OCI-M1 (cell line): ENCODE results near the gene ABHD14A.
A peak's percentile ranks its signal among the peaks of the same experiment; 100 is the strongest.

Experiments
- DNase-seq: peaks from one replicate; lab custom pipeline; 2025; lab: John Stamatoyannopoulos, UW

ABHD14A gene

DNA sequence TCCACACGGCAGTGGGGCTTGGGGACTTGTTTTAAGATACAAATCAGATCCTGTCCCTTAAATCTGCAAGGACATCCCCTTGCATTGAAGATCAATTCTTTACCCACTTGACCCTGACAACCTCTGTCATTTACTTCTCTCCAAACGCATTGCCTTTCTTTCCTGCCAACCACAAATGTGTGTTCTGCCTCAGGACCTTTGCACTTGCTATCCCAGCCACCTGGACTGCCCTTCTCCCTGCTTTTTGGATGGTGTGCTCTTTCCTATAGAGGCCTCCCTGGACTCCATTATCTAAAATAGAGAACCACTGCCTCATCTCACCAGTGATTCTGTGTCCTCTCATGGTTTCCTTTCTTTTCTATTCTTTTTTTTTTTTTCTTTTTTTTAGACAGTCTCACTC lies 22.3 kb downstream of the ABHD14A start:
- DNase-seq: no peak

DNA sequence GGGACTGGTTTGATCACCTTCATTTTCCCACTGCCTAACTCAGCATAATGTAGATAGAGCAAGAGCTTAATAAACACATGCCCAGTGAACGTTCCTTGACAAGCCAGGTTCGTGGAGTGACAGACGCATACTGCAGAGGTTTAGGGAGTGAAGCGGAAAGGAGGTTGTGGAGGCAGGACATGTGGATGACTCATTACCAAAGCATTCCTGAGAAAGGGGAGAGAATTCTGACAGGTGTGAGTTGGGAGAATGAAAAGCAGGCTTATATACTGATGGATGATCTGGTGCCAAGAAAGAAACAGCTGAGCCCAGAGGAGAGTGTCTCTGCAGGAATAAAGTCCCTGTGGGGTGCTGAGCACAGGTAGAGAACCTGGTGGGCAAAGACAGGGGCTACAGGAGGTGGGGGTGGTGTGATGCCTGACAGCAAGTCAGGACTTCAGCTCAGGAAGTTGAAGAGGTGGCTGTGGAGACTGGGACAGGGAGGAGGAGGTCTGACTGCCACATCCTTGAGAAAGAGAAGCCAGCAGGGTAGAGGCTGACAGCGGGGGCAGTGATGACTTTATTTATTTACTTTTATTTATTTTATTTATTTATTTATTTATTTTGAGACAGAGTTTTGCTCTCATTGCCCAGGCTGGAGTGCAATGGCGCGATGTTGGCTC lies 23.2 kb downstream of the ABHD14A start:
- no peak for DNase-seq

DNA sequence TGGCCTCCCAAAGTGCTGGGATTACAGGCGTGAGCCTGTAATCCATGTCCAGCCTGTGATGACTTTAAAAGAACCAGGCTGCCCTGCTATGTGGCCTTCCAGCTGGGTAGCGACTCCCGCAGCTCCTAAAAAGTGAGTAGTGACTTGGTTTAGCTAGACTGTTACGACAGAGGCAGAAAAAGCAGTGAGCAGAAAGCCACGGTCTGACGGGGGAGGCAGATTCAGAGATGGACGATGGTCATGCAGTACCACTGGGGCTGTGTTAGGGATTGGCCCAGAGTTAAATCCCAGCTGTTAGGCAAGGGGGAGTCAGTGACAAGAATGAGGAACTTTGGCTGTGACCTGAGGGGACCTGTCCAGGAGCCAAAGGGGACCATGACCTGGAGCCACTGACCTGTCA lies 23.9 kb downstream of the ABHD14A start:
- DNase-seq: no peak

DNA sequence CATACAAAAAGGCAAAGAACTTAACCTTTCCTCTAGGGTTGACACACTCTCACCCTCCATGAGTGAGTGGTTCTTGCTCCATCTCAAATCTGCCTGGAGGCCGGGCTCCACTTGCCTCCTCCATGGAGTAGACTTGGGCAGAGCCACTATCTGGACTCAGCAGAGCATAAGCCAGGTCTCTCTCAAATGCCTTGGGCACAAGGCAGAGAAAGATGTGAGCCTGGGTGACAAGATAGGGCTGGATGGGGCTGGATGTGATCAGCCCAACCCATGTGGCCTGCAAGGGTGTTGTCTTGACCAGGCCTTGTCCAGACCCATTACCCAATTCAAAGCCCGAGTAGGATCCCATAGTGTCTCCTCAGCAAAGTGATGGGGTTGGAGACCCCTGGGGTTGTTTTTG lies 25.0 kb downstream of the ABHD14A start:
- DNase-seq: peak; percentile 26

DNA sequence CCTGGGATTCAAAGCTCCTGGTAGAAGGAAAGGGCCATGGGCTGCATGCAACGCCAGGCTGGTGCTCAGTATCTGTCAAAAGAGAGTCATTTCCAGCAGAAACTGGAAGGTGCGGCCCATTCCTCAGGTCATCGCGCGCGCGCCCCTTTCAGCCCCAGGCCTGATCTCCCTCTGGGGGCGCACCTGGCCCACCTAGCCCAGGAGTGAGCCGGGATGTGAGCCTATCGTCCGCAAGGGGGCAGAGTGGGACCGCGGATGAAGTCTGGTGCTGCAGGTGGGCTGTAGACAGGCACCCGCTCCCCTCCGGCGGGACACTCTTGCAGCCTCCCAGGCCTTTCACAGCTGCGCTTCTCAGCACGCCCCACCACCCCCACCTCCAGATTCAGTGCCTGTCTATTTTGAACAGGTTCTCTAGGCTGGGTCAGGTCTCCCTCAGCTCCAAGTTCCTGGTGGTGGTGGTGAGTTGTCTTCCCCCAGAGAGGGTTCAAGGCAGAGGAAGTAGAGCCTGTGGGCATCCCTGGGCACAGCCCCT lies 26.6 kb downstream of the ABHD14A start:
- peak; percentile 73 for DNase-seq

DNA sequence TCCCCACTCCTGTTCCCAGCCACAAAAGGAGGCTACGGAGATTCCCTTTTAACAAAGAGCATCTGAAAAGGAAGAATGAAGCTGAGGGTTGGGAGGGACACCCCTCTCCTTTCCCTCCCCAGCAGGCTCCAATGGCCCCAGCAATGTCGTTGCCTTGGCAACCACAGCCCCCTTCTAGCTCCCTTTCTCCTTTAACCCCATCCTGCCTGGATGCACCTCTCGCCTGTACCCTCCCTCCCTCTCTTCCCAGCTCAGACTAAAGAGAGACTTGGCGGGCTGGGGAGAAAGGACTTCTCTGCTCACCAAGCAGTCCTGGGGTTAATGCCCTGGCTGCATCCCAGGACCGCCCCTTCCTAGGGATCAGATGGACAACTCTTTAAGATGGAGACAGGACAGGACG lies 27.9 kb downstream of the ABHD14A start:
- no peak for DNase-seq

DNA sequence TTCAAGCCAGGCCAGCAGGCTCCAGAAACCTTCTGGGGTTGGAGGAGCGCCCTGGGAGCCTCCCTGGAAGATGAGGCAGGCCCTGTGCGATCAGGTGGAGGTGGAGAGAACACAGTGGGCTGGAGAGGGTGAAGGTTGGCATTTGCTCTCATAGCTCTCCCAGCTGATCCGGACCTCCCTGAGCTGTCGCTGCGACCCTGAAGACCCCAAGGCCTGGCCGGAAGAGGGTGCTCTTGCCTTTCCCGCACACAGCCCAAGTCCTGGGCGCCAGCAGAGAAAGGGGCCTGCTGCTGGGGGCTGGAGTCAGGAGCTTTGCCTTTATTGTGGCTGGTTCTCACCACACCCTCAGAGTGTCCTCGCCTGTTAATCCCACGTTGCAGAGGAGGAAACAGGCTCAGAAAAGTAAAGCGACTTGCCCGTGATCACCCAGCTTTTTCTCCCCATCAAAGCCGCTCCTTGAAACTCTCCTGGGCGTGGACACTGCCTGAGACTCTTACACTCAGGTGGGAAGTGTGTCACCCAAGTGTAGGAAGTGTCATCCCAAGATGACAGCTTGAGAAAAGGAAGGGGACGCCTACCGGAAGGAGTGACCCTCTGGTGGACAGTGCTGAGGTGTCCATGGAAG lies 29.4 kb downstream of the ABHD14A start:
- DNase-seq: peak; percentile 46

DNA sequence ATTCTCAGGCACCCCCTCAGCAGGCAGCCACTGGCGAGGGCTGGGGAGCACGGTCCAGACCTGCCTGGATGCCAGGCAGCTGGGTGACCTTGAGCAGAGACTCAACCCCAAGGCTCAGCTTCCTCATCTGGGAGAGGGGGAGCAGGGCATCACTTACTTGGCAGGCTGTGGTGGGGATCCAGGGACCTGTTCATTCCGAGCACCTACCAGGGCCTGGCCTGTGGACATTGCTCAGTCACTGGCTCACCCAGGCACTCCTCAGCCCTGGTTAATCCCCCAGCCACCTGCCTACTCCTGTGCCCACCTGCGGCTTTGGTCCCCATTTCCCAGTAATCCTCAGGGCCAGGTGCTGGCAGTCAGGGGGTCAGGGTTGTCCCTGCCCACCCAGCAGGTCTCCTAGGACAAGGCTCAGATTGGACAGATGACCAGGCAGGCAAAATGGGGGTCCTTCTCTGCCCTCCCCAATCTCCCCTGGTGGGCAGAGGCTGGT lies 30.1 kb downstream of the ABHD14A start:
- DNase-seq: no peak

DNA sequence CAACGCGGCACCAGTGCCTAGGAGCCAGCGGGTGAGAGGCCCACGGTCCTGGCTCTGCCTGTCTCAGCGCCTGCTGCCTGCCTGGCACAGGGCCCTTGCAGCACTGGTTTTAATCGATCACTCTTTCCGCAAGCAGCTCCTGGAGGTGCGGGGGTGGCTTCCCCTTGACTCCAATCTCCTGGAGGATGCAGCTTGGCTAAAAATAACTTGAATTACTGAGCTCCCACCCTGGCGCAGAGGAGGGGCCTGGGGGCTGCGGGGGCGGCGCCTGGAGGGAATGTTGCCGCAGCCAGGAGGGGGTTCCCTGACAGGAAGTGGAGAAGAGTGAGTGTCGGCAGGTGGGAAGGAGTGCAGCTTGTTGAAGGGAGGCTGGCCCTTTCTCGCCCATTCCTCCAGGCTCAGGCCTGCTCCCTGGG lies 30.7 kb downstream of the ABHD14A start:
- DNase-seq: no peak

DNA sequence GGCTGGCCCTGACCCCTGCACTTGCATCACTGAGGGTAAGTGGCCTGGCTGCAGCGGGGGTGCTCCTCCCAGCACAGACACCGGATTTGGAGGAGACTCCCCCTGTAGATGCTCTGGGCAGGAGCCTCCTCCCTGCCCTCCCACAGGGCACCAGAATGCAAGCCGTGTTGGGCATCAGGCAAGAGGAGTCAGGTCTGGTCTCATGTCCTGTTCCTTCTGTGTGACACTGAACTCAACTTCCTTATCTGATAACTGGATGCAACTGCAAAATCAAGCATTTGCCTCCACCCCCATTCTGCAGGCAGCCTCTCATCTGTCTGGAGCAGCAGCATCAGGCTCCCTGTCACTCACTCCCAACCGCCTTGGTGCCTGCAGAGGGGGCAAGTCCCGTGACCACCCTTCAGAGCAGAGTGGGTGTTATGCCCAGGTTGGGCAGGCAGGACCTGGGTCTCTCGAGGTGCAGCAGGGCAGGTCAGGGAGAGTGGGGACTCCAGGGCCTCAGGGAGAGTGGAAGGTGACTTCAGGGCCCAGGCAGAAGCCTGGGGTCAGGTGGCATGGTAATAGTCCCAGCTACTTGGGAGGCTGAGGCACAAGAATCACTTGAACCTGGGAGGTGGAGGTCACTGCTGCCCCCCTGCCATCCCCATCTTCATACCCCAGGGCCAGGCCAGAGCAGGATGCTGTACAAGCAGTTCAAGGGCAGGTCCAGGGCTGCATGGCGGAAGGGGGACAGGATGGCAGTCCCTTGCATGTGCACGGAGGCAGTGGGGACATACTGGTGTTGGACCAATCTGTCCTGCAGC lies 31.4 kb downstream of the ABHD14A start:
- peak; percentile 12 for DNase-seq

DNA sequence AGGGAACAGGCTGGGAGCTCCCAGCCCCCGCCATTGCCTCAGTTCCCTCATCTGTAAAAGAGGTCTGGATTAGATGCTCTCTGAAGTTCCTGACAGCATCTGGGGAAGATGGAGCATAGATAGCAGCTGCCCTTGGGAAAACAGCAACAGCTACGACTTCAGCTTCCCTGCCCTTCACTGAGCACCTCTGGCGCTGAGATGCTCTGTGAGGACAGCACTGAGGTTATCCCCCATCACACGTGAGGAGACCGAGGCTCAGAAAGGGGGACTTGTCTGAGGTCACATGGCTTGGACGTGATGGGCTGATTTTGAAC lies 31.9 kb downstream of the ABHD14A start:
- no peak for DNase-seq

DNA sequence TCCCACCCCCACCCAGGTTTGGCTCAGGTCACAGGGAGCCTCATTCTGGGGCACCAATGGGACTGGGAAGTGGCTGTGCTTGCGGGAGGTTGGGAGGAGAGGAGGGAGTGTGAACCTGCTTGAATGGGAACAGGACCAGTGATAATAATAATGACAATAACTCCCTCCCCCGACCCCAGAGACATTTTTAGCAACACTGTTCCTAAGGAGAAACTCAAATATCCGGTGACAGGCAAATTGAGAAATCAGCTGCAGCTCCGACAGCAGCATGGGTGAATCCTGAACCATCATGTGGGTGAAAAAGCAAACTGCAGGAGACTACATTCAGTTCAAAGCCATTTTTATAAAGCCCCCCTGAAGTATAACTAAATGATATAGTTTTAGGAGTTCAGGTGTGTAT lies 32.4 kb downstream of the ABHD14A start:
- no peak for DNase-seq

DNA sequence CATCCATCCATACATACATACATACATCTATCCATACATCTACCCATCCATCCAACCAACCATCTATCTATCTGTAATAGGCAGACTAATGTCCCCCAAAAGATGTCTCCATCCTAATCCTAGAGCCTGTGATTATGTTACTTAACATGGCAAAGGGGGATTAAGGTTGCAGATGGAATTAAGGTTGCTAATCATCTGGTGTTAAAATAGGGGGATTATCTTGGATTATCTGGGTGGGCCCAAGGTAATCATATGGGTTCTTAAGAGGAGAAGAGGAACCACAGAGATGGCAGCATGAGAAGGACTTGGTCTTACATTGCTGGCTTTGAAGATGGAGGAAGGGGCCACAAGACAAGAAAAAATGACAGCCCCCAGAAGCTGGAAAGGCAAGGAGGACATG lies 35.6 kb downstream of the ABHD14A start:
- no peak for DNase-seq

DNA sequence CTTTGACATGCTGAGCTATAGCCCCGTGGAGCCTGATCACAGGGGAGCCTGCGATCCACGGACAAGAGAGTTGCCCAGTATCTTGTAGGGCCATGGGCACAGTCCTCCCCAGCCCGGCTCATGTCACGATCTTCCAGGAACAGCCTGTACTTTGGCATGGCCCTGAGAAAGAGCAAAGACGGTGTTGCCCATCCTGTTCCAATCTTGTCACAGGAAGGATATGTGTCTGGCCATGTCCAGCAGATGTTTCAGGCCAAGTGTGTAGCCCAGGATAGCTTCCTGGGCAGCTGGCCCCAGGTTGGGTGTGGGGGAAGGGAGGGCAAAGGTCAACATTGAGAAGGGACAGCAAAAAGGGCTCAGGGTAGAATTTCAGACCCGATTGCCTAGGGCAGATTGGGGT lies 37.8 kb downstream of the ABHD14A start:
- no peak for DNase-seq

DNA sequence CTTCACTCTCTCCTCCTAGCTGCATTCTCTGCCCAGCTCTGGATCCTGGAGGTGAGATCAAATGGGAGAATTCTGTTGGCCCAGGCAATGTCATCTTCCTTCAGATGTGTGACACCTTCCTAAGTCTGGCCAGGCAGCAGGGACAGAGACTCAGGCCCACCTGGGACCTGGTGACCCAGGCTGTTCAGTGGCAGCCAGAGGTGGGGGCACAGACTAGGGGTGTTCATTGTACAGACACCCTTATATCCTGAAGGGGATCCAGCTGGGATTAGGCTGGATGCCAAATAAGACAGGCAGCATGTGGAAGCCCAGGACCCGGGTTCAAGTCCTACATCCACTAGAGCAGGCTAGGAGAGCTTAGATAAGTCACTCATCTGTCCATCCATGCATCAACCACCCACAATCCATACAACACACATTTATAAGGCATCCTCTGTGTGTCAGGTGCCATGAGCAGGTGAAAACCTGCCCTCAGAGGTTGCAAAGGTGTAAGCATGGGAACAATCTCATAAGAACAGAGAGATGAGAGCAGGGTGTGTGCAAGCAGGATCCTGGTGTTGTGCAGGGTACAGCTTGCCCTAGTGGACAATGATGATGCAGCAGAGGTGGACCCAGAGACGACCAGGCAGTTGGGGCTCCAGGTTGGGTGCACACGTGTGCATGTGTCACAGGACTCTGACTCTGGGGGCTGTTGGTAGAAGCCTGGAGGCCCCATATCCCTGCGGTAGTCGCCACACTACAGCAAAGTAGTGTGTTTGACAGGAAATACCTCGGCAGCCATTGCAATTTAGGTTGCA lies 39.1 kb downstream of the ABHD14A start:
- DNase-seq: no peak

DNA sequence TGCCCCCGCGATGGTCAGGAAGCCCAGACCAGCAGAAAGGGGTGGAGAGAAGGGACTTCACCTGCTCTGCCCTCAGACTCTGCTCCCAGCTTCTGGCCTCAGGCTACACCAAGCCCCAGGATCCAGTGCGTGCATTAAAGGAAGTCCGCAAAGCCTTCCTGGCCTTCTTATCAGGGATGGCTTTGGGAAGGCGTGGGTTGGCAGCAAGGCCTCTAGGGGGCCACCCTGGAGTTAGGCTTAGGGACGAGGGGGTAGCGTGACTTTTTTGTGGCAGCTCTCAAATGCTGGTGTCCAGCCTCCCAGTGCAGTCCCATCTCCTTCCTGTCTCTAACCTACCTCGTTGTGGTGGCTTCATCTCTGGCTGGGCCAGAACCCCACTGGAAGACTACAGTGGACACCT lies 39.7 kb downstream of the ABHD14A start:
- no peak for DNase-seq

DNA sequence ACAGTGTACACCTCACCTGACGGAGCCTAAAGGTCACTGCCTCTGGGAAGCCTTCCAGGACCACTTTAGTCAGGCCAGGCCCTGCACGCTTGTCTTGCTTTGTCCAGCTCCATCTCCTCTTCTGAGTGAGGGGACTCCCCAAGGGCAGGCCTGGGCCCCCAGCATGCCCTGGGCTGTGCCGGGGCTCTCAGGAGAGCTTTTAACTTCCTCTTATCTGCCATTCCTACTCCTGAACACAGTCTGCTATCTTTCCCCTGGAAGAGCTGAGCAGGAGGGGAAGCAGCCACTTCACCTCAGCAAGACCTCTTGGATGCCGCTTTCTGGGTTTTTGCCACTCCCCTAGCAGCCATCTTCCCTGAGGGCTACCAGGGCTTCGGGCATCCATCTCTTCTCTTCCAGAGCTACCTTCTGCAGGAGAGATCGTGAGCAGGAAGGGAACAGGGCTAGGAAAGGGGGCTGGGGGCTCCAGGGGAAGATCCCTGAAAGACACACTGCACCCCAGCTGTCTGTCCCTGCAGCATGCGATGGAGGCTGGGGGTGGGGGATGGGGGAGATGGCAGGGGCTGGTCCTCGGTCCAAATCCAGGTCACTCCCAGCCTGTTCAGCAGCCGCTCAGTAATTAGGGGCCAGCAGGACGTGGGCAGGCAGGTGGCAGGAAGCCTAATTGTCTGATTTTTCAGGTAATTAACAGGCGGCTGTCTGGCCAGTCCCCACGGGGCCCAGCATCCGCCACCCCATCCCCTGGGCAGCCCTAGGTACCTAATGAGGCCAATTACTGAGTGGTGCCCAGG lies 40.8 kb downstream of the ABHD14A start:
- no peak for DNase-seq

DNA sequence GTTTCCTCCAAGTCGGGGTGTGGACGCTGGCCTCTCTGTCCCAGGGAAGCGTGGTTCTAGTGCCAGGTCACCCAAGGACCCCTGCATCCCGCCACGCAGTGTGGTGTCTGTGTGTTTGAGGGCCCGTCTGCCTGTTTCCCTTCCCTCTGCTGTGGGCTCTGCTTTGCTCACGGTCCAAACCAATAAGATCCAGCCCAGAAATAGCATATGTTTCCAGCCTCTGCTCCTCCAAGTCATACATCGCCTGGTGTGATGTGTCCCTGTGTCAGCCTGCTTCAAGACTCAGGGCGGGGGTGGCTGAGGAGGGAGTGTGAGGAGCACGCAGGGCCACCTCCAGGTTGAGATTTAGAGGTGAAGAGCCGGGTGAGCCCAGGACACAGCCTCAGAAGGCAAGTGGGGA lies 42.7 kb downstream of the ABHD14A start:
- DNase-seq: no peak

DNA sequence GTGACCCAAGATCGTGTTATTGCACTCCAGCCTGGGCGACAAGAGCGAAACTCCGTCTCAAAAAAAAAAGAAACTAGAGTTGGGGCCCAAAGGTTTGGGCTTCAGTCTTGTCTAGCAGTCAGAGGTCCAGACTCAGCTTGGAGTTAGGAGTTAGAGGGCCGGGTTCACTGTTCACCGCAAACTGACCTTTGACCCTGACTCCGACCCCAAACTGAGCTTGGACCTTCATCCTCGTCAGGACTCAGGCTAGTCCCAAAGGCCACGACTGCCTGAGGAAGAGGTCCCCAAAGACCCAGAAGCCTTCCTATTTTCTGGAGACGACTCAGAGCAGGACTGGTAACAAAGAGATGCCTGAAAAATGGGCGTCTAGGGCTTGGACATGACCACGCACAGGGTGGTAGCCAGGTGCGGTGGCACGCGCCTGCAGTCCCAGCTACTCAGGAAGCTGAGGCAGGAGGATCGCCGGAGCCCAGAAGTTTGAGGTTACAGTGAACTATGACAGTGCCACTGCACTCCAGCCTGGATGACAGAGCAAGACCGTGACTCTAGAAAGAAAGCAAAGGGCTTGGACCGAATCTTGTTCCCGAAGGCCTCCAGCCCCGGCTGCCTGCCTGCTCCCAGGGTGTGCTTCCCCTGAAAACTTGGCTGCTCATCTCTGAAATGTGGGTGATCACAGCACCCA lies 43.6 kb downstream of the ABHD14A start:
- DNase-seq: no peak

DNA sequence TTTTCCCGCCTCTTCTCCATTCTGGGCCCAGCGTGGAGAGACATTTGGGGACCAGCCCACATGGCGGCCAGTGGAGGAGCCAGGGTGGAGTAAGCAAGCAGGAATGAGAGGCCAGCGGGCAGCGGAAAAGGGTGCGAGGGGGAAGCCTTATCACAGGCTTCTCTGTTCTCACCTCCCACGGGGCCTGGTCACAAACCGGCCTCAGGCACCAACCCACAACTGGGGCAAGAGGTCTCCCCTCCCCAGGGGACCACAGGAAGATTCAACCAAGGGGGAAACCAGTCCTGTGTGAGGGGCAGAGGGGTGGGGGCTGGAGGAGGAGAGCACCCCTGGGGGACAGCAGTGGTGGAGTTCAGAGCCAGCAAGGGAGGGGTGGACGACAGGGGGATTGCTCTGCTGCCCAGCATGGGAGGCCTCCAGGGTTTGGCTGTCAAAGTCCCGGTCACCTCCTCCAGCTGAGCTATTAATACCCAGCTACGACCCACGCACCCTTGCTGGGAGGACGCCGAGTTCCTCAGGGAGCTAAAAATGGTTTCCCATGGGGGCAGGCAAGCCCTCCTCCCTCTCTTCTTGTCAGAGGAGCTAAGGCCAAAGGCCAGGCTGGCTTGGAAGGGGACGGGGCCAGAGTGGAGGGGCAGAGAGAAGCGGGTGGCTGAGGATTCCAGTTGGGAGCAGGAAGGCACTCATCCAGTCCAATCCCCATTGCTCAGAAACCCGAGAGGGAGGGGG lies 44.7 kb downstream of the ABHD14A start:
- DNase-seq: no peak
